ENCODE results near the gene CEP20.
"Not testable (repeated sequence)": the region's sequence is repeated elsewhere in the genome, so short reads cannot be mapped to it uniquely, and the experiment has no call there.

Gene CEP20

GRCh38 chr16:15888072-15888976 is at the start of gene CEP20:
TSS of gene CEP20 (minus strand) at chr16:15888603. CDS start at chr16:15888585, 18 bp downstream.
- Histone ChIP-seq H3K9me3 (ENCODE audit: control insufficient read depth, insufficient read depth, low read depth, low read length) (no peaks in the 10 kb centered on the region), H3K9ac (ENCODE audit: low read length) (peak within 1 kb of the TSS; percentile 97), H3K4me3 (ENCODE audit: low read depth, low read length) (peak within 1 kb of the TSS; percentile 99), H3K27me3 (ENCODE audit: control insufficient read depth, insufficient read depth, low read length) (no peaks in the 10 kb centered on the region), H3K36me3 (ENCODE audit: control insufficient read depth, insufficient read depth, low read length) (peaks cover 7% of the 10 kb centered on the region), H3K27ac (ENCODE audit: low read depth, low read length) (peak within 1 kb of the TSS; percentile 95), H3K4me1 (ENCODE audit: control insufficient read depth, insufficient read depth, low read length) (peaks cover 6% of the 10 kb centered on the region)

- H3K4me3 ChIP-seq (ENCODE audit: low read depth, low read length); H3K4me1 ChIP-seq (ENCODE audit: control insufficient read depth, insufficient read depth, low read length); H3K27ac ChIP-seq (ENCODE audit: low read depth, low read length); H3K36me3 ChIP-seq (ENCODE audit: control insufficient read depth, insufficient read depth, low read length); H3K9ac ChIP-seq (ENCODE audit: low read length); H3K27me3 ChIP-seq (ENCODE audit: control insufficient read depth, insufficient read depth, low read length); H3K9me3 ChIP-seq (ENCODE audit: control insufficient read depth, insufficient read depth, low read depth, low read length): not testable (repeated sequence)
Measured at GRCh38 chr16:15936809-15937208, 48.4 kb upstream of the CEP20 start.

- H3K36me3 ChIP-seq (ENCODE audit: control insufficient read depth, insufficient read depth, low read length), result no peaks in the 10 kb centered on the region
- H3K9ac ChIP-seq (ENCODE audit: low read length), result no peak overlapping the region
- no peaks in the 10 kb centered on the region for H3K4me1 ChIP-seq (ENCODE audit: control insufficient read depth, insufficient read depth, low read length)
- H3K4me3 ChIP-seq (ENCODE audit: low read depth, low read length), result no peak overlapping the region
- no peaks in the 10 kb centered on the region for H3K27me3 ChIP-seq (ENCODE audit: control insufficient read depth, insufficient read depth, low read length)
- H3K27ac ChIP-seq (ENCODE audit: low read depth, low read length), result no peak overlapping the region
- H3K9me3 ChIP-seq (ENCODE audit: control insufficient read depth, insufficient read depth, low read depth, low read length), result 0 out of 2 replicates have a peak, but pooled peaks cover 4% of the 10 kb centered on the region
Measured at GRCh38 chr16:15934991-15935390, 46.6 kb upstream of the CEP20 start.

- Histone ChIP-seq H3K27ac (ENCODE audit: low read depth, low read length) (no peak overlapping the region), H3K4me3 (ENCODE audit: low read depth, low read length) (no peak overlapping the region), H3K9ac (ENCODE audit: low read length) (no peak overlapping the region), H3K36me3 (ENCODE audit: control insufficient read depth, insufficient read depth, low read length) (no peaks in the 10 kb centered on the region), H3K27me3 (ENCODE audit: control insufficient read depth, insufficient read depth, low read length) (no peaks in the 10 kb centered on the region), H3K9me3 (ENCODE audit: control insufficient read depth, insufficient read depth, low read depth, low read length) (0 out of 2 replicates have a peak, but pooled peaks cover 4% of the 10 kb centered on the region), H3K4me1 (ENCODE audit: control insufficient read depth, insufficient read depth, low read length) (no peaks in the 10 kb centered on the region)
Measured at GRCh38 chr16:15933781-15934180, 45.4 kb upstream of the CEP20 start.

GRCh38 chr16:15932939-15933338 is 44.5 kb upstream of the CEP20 start:
- Histone ChIP-seq H3K36me3 (ENCODE audit: control insufficient read depth, insufficient read depth, low read length) (no peaks in the 10 kb centered on the region), H3K27ac (ENCODE audit: low read depth, low read length) (no peak overlapping the region), H3K9ac (ENCODE audit: low read length) (no peak overlapping the region), H3K27me3 (ENCODE audit: control insufficient read depth, insufficient read depth, low read length) (no peaks in the 10 kb centered on the region), H3K9me3 (ENCODE audit: control insufficient read depth, insufficient read depth, low read depth, low read length) (0 out of 2 replicates have a peak, but pooled peaks cover 4% of the 10 kb centered on the region), H3K4me3 (ENCODE audit: low read depth, low read length) (no peak overlapping the region), H3K4me1 (ENCODE audit: control insufficient read depth, insufficient read depth, low read length) (no peaks in the 10 kb centered on the region)

GRCh38 chr16:15928261-15929104 is 40.1 kb upstream of the CEP20 start:
- Histone ChIP-seq H3K4me1 (ENCODE audit: control insufficient read depth, insufficient read depth, low read length) (0 out of 2 replicates have a peak, but pooled peaks cover 4% of the 10 kb centered on the region), H3K27ac (ENCODE audit: low read depth, low read length) (no peak overlapping the region), H3K36me3 (ENCODE audit: control insufficient read depth, insufficient read depth, low read length) (no peaks in the 10 kb centered on the region), H3K9me3 (ENCODE audit: control insufficient read depth, insufficient read depth, low read depth, low read length) (no peaks in the 10 kb centered on the region), H3K27me3 (ENCODE audit: control insufficient read depth, insufficient read depth, low read length) (no peaks in the 10 kb centered on the region), H3K9ac (ENCODE audit: low read length) (no peak overlapping the region), H3K4me3 (ENCODE audit: low read depth, low read length) (no peak overlapping the region)

GRCh38 chr16:15925631-15926030 is 37.2 kb upstream of the CEP20 start:
- Histone ChIP-seq H3K9me3 (ENCODE audit: control insufficient read depth, insufficient read depth, low read depth, low read length) (no peaks in the 10 kb centered on the region), H3K36me3 (ENCODE audit: control insufficient read depth, insufficient read depth, low read length) (no peaks in the 10 kb centered on the region), H3K4me3 (ENCODE audit: low read depth, low read length) (no peak overlapping the region), H3K27me3 (ENCODE audit: control insufficient read depth, insufficient read depth, low read length) (no peaks in the 10 kb centered on the region), H3K27ac (ENCODE audit: low read depth, low read length) (no peak overlapping the region), H3K4me1 (ENCODE audit: control insufficient read depth, insufficient read depth, low read length) (0 out of 2 replicates have a peak, but pooled peaks cover 4% of the 10 kb centered on the region), H3K9ac (ENCODE audit: low read length) (no peak overlapping the region)

GRCh38 chr16:15924996-15925395 is 36.6 kb upstream of the CEP20 start:
- 0 out of 2 replicates have a peak, but pooled peaks cover 4% of the 10 kb centered on the region for H3K4me1 ChIP-seq (ENCODE audit: control insufficient read depth, insufficient read depth, low read length)
- H3K36me3 ChIP-seq (ENCODE audit: control insufficient read depth, insufficient read depth, low read length), result no peaks in the 10 kb centered on the region
- no peak overlapping the region for H3K27ac ChIP-seq (ENCODE audit: low read depth, low read length)
- H3K9me3 ChIP-seq (ENCODE audit: control insufficient read depth, insufficient read depth, low read depth, low read length), result no peaks in the 10 kb centered on the region
- no peaks in the 10 kb centered on the region for H3K27me3 ChIP-seq (ENCODE audit: control insufficient read depth, insufficient read depth, low read length)
- no peak overlapping the region for H3K9ac ChIP-seq (ENCODE audit: low read length)
- no peak overlapping the region for H3K4me3 ChIP-seq (ENCODE audit: low read depth, low read length)

GRCh38 chr16:15919331-15919730 is 30.9 kb upstream of the CEP20 start:
- Histone ChIP-seq H3K4me3 (ENCODE audit: low read depth, low read length) (no peak overlapping the region), H3K9me3 (ENCODE audit: control insufficient read depth, insufficient read depth, low read depth, low read length) (no peaks in the 10 kb centered on the region), H3K27ac (ENCODE audit: low read depth, low read length) (no peak overlapping the region), H3K4me1 (ENCODE audit: control insufficient read depth, insufficient read depth, low read length) (no peaks in the 10 kb centered on the region), H3K27me3 (ENCODE audit: control insufficient read depth, insufficient read depth, low read length) (no peaks in the 10 kb centered on the region), H3K9ac (ENCODE audit: low read length) (no peak overlapping the region), H3K36me3 (ENCODE audit: control insufficient read depth, insufficient read depth, low read length) (no peaks in the 10 kb centered on the region)

- H3K9ac ChIP-seq (ENCODE audit: low read length); H3K27me3 ChIP-seq (ENCODE audit: control insufficient read depth, insufficient read depth, low read length); H3K9me3 ChIP-seq (ENCODE audit: control insufficient read depth, insufficient read depth, low read depth, low read length); H3K36me3 ChIP-seq (ENCODE audit: control insufficient read depth, insufficient read depth, low read length); H3K4me1 ChIP-seq (ENCODE audit: control insufficient read depth, insufficient read depth, low read length); H3K27ac ChIP-seq (ENCODE audit: low read depth, low read length); H3K4me3 ChIP-seq (ENCODE audit: low read depth, low read length): not testable (repeated sequence)
Measured at GRCh38 chr16:15918314-15918713, 29.9 kb upstream of the CEP20 start.

GRCh38 chr16:15916323-15916722 is 27.9 kb upstream of the CEP20 start:
- Histone ChIP-seq H3K36me3 (ENCODE audit: control insufficient read depth, insufficient read depth, low read length) (no peaks in the 10 kb centered on the region), H3K9ac (ENCODE audit: low read length) (no peak overlapping the region), H3K27me3 (ENCODE audit: control insufficient read depth, insufficient read depth, low read length) (no peaks in the 10 kb centered on the region), H3K4me3 (ENCODE audit: low read depth, low read length) (no peak overlapping the region), H3K4me1 (ENCODE audit: control insufficient read depth, insufficient read depth, low read length) (no peaks in the 10 kb centered on the region), H3K9me3 (ENCODE audit: control insufficient read depth, insufficient read depth, low read depth, low read length) (no peaks in the 10 kb centered on the region), H3K27ac (ENCODE audit: low read depth, low read length) (no peak overlapping the region)
